HG03354 (cell line): ENCODE data around the gene SETBP1.

Experiments used
- ATAC-seq: cut with Tn5 transposase; IDR thresholded peaks from one replicate; pipeline ENCODE4 v1.9.1; 2021; ENCODE audit warnings: mild to moderate bottlenecking; ENCODE audit not compliant: unreplicated experiment, poor library complexity, severe bottlenecking

SETBP1 gene

GRCh38 chr18:44944461-44944860, 263.8 kb downstream of the SETBP1 start:
- no peak for ATAC-seq

- ATAC-seq, result no peak
Measured at GRCh38 chr18:44945888-44946401, 265.3 kb downstream of the SETBP1 start.

- ATAC-seq, result no peak
Measured at GRCh38 chr18:44946529-44947113, 265.9 kb downstream of the SETBP1 start.

GRCh38 chr18:44949967-44950366, 269.3 kb downstream of the SETBP1 start:
- no peak for ATAC-seq

GRCh38 chr18:44950685-44951195, 270.1 kb downstream of the SETBP1 start:
- no peak for ATAC-seq

GRCh38 chr18:44951748-44952147, 271.1 kb downstream of the SETBP1 start:
- no peak for ATAC-seq

- ATAC-seq, result no peak
Measured at GRCh38 chr18:44954257-44954656, 273.6 kb downstream of the SETBP1 start.

GRCh38 chr18:44955825-44956224, 275.1 kb downstream of the SETBP1 start:
- no peak for ATAC-seq

GRCh38 chr18:44957025-44957424, 276.3 kb downstream of the SETBP1 start:
- no peak for ATAC-seq

GRCh38 chr18:44957461-44957860, 276.8 kb downstream of the SETBP1 start:
- no peak for ATAC-seq

GRCh38 chr18:44958040-44958439, 277.4 kb downstream of the SETBP1 start:
- no peak for ATAC-seq

- ATAC-seq, result no peak
Measured at GRCh38 chr18:44958455-44958854, 277.8 kb downstream of the SETBP1 start.

- ATAC-seq, result no peak
Measured at GRCh38 chr18:44959013-44959412, 278.3 kb downstream of the SETBP1 start.

- no peak for ATAC-seq
Measured at GRCh38 chr18:44960580-44960979, 279.9 kb downstream of the SETBP1 start.

GRCh38 chr18:44961288-44961995, 280.8 kb downstream of the SETBP1 start:
- no peak for ATAC-seq

GRCh38 chr18:44967599-44967998, 286.9 kb downstream of the SETBP1 start:
- no peak for ATAC-seq

- no peak for ATAC-seq
Measured at GRCh38 chr18:44968336-44968735, 287.6 kb downstream of the SETBP1 start.

GRCh38 chr18:44969214-44969795, 288.6 kb downstream of the SETBP1 start:
- no peak for ATAC-seq

GRCh38 chr18:44973282-44973681, 292.6 kb downstream of the SETBP1 start:
- ATAC-seq, result no peak

GRCh38 chr18:44974174-44974573, 293.5 kb downstream of the SETBP1 start:
- no peak for ATAC-seq

- no peak for ATAC-seq
Measured at GRCh38 chr18:44977856-44978255, 297.2 kb downstream of the SETBP1 start.
